NCI-H2107 (cell line): Measurements from ENCODE around the gene KLHL10.
"Not testable (repeated sequence)": the region's sequence is repeated elsewhere in the genome, so short reads cannot be mapped to it uniquely, and the experiment has no call there.

Experiments used
- DNase-seq: peaks from one replicate; lab custom pipeline; 2025; lab: John Stamatoyannopoulos, UW

The KLHL10 gene

DNA sequence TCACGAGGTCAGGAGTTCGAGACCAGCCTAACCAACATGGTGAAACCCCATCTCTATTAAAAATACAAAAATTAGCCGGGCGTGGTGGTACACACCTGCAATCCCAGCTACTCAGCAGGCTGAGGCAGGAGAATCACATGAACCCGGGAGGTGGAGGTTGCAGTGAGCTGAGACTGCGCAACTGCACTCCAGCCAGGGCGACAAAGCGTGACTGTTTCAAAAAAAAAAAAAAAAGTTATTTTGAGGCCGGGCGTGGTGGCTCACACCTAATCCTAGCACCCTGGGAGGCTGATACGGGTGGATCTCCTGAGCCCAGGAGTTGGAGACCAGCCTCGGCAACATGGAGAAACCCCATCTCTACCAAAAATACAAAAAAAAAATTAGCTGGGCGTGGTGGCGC lies 13.8 kb downstream of the KLHL10 start:
- DNase-seq, result not testable (repeated sequence)

DNA sequence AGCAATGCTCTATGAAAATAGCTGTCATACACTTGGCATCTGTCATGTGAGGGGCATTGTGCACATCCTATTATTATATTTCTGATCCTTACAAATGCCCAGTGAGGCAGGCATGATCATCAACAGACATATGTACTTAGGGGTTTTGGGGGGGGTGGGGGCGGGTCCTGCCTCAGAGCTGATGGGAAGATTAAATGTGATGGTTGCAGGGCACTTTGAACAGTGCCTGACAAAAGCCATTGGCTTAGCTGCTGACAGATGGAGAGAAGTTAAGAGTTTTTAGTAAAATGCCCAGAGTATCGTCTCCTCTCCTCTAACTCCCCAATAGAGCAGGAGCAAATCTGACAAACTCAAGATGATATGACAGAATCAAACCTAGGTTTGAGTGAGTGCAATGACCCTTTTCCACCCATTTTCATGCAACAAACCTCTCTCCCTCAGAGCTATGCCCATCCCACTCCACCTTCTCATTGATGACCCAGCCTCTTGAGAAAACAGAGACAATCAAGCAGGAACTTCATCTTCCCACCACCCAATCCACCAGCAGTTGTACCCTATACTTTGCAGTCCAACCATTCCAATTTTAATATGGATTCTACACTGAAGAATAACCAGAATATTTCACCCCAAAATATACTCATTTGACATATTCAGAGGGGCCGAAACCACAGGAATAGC lies 22.8 kb downstream of the KLHL10 start:
- no peak for DNase-seq

DNA sequence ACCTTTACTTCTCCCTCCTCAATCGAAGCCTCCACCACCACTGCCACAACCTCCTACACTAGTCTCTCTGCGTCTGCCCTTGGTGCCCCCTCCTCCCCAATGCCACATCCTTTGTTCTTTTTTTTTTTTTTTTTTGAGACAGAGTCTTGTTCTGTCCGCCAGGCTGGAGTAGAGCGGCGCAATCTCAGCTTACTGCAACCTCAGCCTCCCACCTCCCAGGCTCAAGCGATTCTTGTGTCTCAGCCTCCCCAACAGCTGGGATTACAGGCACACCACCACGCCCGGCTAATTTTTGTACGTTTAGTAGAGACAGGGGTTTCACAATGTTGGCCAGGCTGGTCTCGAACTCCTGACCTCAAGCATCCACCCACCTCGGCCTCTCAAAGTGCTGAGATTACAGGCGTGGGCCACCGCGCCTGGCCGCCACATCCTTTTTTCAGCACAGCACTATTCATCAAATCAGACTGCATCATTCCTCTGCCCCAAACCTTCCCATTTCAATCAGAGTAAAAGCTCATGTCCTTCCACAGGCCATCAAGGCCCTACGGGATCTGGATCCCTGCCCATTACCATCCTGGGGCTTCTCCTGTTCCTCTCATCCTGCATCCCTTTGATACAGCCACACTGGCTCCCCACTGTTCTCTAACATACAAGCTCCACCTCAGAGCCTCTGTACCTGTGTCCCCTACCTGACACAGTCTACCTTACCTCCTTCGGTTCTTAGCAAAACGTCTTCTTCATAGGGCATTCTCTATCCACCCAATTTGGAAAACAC lies 25.6 kb downstream of the KLHL10 start:
- no peak for DNase-seq

DNA sequence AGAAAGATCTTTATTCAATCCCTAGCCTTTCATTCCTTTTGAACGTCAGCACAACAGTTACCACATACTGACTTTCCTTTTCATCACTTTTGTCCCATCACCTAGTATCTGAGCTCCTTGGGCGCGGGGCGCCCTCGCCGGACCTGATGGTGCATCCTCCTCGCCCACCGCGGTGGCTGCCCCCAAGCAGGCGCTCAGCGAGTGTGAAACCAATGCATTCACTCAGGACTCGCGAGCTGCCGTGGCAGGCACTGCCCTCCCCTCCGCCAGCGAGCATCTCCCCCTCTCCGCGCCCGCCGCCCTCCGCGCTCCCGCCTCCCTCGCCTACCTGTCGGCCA lies 26.8 kb downstream of the KLHL10 start:
- peak; percentile 18 for DNase-seq

DNA sequence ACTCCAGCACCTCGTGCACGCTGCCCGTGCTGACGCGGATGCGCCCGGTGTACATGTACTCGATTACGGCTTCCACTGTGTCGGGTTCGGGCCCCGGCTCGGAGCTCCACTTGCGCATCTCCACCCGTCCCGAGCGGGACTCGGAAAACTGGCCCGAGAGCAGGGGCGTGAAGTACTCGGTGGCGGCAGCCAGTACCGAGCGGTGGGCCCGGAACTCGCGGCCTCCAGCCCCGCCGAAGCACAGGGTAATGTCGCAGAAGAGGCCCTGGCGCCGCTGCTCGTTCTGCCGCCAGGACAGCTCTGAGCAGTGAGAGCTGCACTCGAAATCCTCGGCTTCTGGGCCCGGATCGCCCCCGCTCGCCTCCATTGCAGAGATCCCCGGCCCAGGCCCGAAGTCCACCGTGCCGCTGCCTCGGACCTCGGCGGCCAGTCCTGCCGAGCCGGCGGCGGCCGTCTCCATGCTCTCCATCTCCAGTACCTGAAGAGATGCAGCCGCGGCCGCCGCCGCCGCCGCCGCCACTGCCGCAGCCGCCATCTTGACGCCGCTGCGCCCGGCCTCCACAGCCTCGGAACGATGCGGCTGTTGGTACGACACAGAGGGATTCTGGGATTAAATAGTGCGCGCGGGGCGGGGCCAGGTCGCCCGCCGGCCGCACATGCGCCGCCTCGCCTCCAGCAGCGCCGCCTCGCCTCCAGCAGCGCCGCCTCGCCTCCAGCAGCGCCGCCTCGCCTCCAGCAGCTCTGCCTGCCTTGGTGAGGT lies 27.4 kb downstream of the KLHL10 start, which contains the start of gene KLHL11:
KLHL11 (minus strand) TSS at position 588 of the 760 bp plus-strand sequence; CDS start at position 535, 53 bp downstream.
- DNase-seq, result peak; percentile 70

DNA sequence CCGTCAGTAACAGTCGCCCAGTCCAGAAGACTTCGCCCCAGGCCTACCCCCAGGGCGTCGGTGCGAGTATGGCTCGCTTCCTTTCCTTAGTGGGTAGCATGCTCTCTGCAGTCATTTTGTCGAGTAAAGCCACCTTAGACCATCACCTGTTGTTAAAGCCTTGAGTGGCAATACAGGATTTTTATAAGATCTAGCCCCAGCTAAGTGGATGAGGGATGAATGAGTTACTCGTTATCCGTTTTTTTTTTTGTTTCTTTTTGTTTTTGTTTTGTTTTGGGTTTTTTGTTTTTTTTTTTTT lies 27.9 kb downstream of the KLHL10 start:
- no peak for DNase-seq

DNA sequence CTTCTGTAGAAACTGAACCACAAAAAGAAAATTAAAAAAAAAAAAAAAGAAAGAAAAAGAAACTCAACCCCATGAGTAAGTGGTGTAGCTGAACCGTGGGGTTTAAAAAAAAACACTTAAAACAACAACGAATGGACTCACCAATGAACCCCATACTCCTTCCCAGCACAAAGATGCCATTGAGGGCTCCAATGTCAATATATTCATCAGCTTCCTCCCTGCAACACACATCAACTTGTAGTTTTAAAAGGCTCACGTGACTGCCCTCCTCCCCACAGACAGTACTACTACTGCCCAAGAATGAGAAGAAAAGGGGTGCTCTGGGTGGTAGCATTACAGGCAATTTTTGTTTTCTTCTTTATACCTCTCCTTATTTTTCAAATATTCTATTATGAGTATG lies 30.9 kb downstream of the KLHL10 start:
- no peak for DNase-seq

DNA sequence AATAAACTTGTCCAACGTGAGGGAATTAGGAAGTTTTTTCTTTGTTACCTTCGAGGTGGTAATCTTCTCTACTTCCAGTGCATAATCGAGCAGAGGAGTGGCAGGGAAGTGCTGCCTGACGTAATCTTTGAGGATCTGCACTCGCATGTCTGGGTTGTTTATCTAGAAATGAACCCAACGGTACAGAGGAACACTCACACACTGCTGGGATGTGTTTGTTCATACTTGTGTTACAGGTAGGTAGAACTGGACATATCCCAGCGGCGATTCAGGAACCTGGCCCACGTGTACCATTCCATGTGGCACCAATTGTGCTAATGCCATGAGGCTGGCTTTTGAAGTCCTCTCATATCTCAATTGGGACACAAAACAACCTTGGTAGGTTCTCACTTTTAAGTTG lies 31.8 kb downstream of the KLHL10 start:
- no peak for DNase-seq

DNA sequence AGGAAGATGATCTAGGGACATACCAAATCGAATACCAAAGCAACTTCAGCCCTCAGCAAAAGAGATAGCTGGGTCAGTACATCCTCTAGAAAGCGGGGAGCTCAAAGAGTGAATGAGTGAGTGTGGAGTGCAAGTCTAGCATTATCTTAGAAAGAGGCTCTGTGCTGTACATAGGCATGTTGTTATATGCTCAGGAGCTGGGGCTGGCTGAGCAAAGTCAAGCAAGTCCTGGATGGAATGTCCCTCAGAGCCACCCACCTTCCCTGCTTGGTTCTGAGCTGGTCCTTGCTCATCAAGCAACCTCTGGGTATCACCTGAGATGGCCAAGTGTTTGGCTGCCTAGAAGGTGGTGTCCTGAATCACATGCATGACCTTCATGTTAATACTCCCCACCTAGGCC lies 32.5 kb downstream of the KLHL10 start:
- DNase-seq, result no peak

DNA sequence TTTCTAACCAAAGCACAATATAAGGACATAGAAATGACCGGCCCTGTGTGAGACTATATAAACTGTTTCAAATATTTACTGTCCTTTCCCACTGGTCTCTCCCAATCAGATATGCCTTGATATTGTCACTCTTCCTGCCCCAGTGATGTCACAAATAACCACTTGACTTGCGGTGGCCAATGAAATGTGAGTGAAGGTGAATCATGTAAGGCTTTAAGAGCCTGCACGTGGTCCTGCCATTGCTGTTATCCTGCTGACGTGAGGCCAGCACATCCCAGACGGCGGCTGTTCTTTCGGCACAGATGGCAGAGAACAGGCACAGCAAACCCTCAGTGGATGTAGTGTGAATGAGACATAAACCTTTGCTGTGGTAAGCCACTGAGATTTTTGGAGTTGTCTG lies 33.0 kb downstream of the KLHL10 start:
- DNase-seq, result no peak

DNA sequence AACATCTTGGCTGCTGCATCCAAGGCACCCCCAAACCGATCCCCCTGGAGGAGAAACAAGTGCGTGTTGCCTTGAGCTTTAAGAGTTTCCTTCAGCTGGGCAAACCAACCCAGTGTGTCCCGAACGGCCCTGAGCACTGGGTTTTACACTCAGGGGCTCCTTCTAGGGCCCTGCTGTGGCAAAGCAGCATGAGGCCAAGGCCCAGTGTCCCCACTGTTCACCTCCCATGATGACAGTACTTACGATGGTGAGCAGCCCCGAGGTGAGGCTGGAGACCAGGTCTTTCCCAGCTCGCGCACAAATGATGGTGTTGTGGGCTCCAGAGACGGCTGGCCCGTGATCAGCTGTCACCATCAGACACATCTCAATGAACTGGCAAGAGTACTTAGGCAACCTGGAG lies 34.2 kb downstream of the KLHL10 start:
- no peak for DNase-seq

DNA sequence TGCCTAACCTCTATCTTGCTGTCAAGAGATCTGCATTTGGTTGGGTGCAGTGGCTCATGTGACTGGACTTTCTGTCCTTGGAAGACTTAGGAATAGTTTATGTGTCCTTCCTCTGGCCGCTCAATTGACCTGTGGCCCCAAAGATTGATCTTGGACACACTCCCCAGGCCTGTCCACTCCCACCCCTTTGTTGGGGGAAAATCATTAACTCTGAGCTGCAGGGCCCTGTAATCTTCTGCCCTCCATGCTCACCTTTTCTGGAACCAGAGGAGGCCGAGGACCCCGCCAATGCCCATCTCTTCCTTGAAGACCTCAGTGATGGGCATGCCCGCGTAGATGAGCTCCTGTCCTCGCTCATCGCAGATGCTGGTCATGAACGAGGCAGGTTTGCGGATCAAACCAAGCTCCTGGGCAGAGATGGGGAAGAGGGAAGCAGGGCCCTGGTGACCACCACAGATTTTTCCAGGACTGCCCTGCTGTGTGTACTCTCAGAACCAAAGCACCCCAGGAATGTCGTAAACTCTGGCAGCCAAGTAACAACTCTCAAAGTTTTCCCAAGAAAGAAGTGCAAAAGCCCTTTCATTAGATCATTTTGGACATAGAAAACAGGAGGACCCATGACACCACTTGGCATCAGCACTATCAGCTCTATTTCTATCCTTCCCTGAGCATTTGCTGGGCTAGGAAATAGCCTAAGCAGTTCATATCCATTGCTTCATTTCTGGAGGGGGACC lies 36.1 kb downstream of the KLHL10 start:
- no peak for DNase-seq

DNA sequence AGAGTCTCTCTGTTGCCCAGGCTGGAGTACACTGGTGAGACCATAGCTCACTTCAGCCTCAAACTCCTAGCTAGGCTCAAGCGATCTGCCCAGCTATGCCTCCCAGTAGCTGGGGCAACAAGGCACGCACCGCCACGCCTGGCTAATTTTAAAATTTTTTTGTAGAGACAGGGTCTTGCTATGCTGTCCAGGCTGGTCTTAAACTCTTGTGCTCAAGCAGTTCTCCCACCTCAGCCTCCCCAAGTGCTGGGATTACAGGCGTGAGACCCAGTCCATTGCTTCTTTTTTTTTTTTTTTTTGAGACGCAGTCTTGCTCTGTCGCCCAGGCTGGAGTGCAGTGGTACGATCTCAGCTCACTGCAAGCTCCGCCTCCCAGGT lies 36.7 kb downstream of the KLHL10 start:
- DNase-seq, result not testable (repeated sequence)

DNA sequence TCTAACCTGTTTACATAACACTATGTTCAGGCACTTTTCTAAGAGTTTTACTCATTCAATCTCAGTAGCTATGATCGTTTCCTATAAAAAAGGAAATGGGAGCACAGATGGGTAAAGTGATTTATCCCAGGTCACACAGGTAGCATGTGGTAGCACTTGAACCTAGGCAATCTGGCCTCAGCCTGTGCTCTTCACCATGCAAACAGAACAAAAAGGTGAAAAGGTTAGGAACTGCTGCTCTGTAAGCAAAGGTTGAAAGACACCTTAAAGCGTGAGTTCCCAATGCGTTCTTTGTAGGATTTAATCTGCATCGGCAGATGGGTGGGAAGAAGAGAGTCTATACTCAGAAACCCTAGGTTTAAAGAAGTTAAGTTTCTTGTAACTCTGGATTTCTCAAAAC lies 42.5 kb downstream of the KLHL10 start:
- no peak for DNase-seq

DNA sequence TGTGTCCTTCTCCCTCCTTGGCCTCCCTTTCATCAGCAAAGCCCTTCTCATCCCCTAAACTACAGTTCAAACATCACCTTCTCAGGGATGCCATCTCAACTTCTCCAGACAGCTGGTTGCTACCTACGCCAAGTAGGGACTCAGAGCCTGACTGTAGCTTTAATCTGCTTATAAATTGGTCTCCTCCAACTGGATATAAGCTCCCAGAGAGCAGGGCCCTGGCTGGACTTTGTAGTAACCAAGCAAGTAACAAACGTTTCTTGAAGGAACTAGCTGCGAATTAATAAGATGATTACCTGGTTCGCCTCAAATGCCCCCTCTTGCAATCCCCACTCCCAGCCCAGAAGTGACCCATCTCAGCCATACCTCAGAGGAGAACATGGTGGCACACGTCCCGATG lies 45.1 kb downstream of the KLHL10 start:
- no peak for DNase-seq

DNA sequence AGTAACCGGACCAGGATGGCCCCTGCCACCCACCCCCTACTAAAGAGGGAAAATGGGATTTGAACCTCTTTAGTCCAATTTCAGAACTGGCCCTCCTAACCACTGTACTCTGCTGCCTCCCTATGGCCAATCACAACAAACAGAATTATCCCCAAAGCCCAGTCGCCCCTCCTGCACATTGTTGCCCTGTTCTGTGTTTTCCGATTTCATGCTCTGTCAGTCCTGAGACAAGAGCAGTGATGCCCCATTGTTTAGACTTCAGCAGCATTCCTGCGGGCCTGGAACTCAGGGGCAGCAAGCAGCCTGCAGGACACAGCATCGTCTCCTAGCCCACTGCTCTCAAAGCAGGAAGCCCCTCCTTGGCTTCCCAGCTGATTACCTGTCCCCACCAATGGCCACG lies 48.1 kb downstream of the KLHL10 start:
- no peak for DNase-seq

DNA sequence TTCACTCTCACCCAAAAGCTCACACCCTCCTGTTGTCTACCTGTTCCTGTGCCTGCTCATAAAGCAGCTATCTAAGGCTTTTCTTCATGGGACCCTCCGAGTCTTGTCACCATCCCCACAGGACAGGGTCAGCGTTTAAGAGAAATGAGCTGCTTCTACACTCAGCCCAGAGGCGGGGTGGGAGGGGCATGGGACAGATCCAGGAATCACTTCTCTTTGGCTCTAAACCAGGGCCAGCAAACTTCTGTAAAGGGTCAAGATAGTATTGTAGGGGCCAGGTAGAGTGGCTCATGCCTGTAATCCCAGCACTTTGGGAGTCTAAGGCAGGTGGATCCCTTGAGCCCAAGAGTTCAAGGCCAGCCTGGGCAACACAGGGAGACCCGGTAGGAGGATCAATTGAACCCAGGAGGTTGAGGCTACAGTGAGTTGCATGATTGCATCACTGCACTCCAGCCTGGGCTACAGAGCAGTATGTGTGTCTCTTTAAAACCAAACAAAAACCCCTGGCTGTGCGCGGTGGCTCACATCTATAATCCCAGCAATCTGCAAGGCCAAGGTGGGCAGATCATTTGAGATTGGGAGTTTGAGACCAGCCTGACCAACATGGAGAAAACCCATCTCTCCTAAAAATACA lies 50.8 kb downstream of the KLHL10 start:
- DNase-seq, result no peak

DNA sequence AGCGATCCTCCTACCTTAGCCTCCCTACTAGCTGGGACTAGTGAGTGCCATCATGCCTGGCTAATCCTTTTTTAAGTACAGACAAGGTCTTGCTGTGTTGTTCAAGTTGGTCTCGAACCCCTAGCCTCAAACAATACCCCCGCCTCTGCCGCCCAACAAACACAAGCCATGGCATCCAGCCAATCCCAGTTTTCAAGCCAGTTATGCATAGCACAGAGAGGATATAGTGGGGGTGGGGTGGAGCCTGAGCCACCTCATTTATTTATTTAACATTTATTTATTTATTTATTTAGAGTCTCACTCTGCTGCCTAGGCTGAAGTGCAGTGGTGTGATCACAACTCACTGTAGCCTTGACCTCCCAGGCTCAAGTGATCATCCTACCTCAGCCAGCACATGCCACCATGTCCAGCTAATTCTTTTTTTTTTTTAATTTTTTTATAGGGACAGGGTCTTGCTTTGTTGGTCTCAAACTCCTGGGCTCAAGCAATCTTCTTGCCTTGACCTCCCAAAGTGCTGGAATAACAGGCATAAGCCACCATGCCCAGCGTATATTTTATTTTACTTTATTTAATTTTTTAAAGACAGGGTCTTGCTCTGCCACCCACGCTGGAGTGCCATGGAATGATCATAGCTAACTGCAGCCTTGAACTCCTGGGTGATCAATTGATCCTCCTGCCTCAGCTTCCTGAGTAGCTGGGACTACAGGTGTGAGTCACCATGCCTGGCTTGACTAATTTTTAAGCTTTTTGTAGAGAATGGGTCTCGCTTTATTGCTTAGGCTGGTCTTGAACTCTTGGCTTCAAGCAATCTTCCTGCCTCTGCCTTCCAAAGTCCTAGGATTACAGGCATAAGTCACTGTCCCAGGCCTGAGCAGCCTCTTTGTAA lies 53.8 kb downstream of the KLHL10 start:
- no peak for DNase-seq

DNA sequence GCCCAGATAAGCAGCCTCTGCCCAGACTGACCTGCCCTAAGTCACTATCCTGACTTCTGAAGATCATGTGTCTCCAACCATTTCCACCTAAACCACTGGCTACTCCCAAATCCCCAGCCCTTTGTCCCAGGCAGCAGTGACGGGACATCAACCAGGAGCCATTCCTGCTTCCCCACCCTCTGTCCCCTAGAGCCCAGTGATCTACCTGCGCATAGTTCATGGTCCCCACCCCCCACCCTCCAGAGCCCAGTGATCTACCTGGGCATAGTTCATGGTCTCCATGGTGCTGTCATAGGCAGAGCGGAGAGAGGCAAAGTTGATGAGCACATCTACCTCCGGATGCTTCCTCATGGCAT lies 54.4 kb downstream of the KLHL10 start:
- no peak for DNase-seq

DNA sequence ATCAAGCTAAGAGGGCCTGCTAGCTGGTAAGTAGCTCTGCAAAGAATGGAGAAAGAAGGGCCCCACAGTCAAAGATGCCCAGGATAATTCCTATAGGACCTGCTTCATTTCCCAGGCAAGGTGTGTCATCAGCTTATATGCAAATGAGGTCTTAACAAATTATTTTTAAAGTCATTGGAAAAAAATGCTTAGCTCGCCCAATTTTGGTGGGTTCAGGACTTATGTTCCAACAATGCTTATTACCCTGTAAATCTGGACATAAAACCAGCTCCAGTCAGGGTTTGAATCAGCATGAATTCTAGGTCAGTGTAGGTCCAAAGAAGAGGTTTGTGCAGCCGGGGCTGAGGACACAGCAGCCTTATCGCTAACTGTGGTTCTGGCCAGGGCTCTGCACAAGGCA lies 55.8 kb downstream of the KLHL10 start:
- no peak for DNase-seq

DNA sequence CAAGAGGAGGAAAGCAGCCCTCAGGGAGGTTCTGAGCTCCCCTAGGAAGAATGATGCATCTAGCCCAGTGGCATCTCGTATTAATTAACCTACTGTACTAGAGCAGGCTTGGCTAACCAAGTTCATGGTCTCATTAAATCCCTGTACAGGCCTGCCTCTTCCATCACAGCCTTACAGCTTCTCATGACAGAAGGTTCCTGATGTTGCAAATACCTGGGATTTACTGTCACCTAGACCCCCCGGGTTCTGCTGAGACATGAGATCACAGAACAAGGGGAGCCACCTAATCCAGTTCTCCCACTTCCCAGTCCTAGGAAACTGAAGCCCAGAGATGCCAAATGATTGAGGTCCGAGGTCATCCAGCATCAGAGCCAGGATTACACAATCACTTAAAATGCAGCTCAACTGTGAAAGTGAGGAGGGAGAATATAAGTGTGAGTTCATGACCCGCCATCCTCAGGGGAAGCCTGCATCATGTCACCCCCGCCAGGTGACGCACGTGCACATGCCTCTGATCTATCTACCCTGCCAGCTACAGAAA lies 57.2 kb downstream of the KLHL10 start:
- no peak for DNase-seq
